ENCODE results near the gene TMEM204. TPM values are rescaled to one million over a fixed set of nuclear protein-coding genes. Genes with fewer than 3 reads are reported as not detected.

Gene TMEM204
- total and polyA plus RNA-seq, 10 of the 15 experiments (the other 5 are each of a cell fraction or from before 2014, with no cell fraction given), result 0.05 to 0.30 (median 0.18) TPM; not detected in 7

DNA sequence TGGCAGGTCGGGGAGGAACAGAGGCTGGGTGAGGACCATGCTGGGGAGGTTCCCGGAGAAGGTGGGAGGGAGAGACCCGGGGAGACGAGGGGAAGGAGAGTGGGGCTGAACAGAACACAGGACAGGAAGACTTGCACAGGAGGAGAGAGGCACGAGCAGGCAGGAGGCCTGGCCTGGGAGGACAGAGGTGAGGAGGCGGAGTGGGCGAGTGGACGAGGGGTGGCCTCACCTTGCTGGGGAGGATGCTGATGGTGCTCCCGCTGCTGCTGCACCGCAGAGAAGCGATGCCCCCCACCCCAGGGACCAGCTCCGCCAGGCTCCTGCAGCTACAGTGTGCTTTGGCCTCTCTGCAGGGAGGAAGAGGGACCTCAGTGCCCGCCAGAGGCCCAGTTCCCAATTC lies 34.5 kb downstream of the TMEM204 start:
- H4K20me1 ChIP-seq (ENCODE audit: control insufficient read depth, insufficient read depth), result no peaks in the 10 kb centered on the region
- BruUV-seq (replicated peaks), result no TSS peak
- ChIA-PET POLR2A (no interaction called here), CTCF (no interaction called here), SMC1A (ENCODE audit: uncharacterized antibody, unreplicated experiment) (no interaction called here), RAD21 (ENCODE audit: unreplicated experiment) (no interaction called here)
- intact Hi-C loops (cut with micrococcal nuclease; ENCODE audit: unreplicated experiment), result no loop called here
- no peak overlapping the region for H3K27ac ChIP-seq (ENCODE audit: control insufficient read depth, insufficient read depth)
- ATAC-seq, result no peak
- FAIRE-seq, result no peak
- H3K4me2 ChIP-seq (ENCODE audit: control insufficient read depth, insufficient read depth), result no peak overlapping the region
- H3K9ac ChIP-seq (ENCODE audit: control insufficient read depth, insufficient read depth, low read length), result no peak overlapping the region
- no peak overlapping the region for H3K4me3 ChIP-seq
- 46% methylated on average over 13 of the region's 13 CpGs for WGBS (ENCODE audit: insufficient coverage, insufficient replicate concordance, low lambda C conversion rate, missing lambda C conversion rate)
- no peaks in the 10 kb centered on the region for H3K79me2 ChIP-seq (ENCODE audit: control insufficient read depth, insufficient read depth, low read length)
- H3K9me3 ChIP-seq (replicated peaks; ENCODE audit: control insufficient read depth, insufficient read depth, low read length), result no peaks in the 10 kb centered on the region
- no peaks in the 10 kb centered on the region for H3K36me3 ChIP-seq (ENCODE audit: control insufficient read depth in 2 of 2, insufficient read depth in 2 of 2, low read length in 1 of 2)
- no peak overlapping the region for H2AFZ ChIP-seq (ENCODE audit: control insufficient read depth, low read depth, low read length)
- DNase-seq (ENCODE audit: low read depth, low spot score), result no peak
- no peaks in the 10 kb centered on the region for H3K27me3 ChIP-seq (replicated peaks in 1 of 2; ENCODE audit: control insufficient read depth in 2 of 2, insufficient read depth in 2 of 2, low read length in 1 of 2)
- in situ Hi-C loops (cut with MboI), result no loop called here
- H3K4me1 ChIP-seq (ENCODE audit: control insufficient read depth, insufficient read depth, low read length), result no peaks in the 10 kb centered on the region
- TF ChIP-seq SMAD5 (IDR thresholded peaks at IDR 0.05; ENCODE audit: low read depth), result no peak
- no peak for TF ChIP-seq IRF4 (IDR thresholded peaks at IDR 0.05; ENCODE audit: low read depth, low read length)
- TF ChIP-seq, protein P1, sequence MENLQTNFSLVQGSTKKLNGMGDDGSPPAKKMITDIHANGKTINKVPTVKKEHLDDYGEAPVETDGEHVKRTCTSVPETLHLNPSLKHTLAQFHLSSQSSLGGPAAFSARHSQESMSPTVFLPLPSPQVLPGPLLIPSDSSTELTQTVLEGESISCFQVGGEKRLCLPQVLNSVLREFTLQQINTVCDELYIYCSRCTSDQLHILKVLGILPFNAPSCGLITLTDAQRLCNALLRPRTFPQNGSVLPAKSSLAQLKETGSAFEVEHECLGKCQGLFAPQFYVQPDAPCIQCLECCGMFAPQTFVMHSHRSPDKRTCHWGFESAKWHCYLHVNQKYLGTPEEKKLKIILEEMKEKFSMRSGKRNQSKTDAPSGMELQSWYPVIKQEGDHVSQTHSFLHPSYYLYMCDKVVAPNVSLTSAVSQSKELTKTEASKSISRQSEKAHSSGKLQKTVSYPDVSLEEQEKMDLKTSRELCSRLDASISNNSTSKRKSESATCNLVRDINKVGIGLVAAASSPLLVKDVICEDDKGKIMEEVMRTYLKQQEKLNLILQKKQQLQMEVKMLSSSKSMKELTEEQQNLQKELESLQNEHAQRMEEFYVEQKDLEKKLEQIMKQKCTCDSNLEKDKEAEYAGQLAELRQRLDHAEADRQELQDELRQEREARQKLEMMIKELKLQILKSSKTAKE (IDR thresholded peaks at IDR 0.05; ENCODE audit: low read depth, poor library complexity, severe bottlenecking), result no peak
- no peak for TF ChIP-seq TAF1 (IDR thresholded peaks at IDR 0.05; ENCODE audit: borderline replicate concordance, low read depth, low read length)
- no peak for TF ChIP-seq CREM (IDR thresholded peaks at IDR 0.05; ENCODE audit: low read depth)
- TF ChIP-seq ZNF217 (IDR thresholded peaks at IDR 0.05), result no peak
- no peak for TF ChIP-seq MXI1 (IDR thresholded peaks at IDR 0.05; ENCODE audit: low read depth, low read length)
- TF ChIP-seq, protein P2, sequence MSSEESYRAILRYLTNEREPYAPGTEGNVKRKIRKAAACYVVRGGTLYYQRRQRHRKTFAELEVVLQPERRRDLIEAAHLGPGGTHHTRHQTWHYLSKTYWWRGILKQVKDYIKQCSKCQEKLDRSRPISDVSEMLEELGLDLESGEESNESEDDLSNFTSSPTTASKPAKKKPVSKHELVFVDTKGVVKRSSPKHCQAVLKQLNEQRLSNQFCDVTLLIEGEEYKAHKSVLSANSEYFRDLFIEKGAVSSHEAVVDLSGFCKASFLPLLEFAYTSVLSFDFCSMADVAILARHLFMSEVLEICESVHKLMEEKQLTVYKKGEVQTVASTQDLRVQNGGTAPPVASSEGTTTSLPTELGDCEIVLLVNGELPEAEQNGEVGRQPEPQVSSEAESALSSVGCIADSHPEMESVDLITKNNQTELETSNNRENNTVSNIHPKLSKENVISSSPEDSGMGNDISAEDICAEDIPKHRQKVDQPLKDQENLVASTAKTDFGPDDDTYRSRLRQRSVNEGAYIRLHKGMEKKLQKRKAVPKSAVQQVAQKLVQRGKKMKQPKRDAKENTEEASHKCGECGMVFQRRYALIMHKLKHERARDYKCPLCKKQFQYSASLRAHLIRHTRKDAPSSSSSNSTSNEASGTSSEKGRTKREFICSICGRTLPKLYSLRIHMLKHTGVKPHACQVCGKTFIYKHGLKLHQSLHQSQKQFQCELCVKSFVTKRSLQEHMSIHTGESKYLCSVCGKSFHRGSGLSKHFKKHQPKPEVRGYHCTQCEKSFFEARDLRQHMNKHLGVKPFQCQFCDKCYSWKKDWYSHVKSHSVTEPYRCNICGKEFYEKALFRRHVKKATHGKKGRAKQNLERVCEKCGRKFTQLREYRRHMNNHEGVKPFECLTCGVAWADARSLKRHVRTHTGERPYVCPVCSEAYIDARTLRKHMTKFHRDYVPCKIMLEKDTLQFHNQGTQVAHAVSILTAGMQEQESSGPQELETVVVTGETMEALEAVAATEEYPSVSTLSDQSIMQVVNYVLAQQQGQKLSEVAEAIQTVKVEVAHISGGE (CRISPR knock-in tag; IDR thresholded peaks at IDR 0.05), result no peak
- no peak for TF ChIP-seq ZSCAN29 (IDR thresholded peaks at IDR 0.05)
- TF ChIP-seq NRF1 (conservative IDR thresholded peaks at IDR 0.05; ENCODE audit: low read depth, low read length), result no peak
- TF ChIP-seq, protein P3, sequence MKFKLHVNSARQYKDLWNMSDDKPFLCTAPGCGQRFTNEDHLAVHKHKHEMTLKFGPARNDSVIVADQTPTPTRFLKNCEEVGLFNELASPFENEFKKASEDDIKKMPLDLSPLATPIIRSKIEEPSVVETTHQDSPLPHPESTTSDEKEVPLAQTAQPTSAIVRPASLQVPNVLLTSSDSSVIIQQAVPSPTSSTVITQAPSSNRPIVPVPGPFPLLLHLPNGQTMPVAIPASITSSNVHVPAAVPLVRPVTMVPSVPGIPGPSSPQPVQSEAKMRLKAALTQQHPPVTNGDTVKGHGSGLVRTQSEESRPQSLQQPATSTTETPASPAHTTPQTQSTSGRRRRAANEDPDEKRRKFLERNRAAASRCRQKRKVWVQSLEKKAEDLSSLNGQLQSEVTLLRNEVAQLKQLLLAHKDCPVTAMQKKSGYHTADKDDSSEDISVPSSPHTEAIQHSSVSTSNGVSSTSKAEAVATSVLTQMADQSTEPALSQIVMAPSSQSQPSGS (IDR thresholded peaks at IDR 0.05; ENCODE audit: low read length), result no peak
- no peak for TF ChIP-seq SPI1 (IDR thresholded peaks at IDR 0.05; ENCODE audit: borderline replicate concordance, insufficient read depth, low read depth, low read length)
- no peak for TF ChIP-seq KDM1A (IDR thresholded peaks at IDR 0.05; ENCODE audit: borderline replicate concordance)
- TF ChIP-seq, protein P4, sequence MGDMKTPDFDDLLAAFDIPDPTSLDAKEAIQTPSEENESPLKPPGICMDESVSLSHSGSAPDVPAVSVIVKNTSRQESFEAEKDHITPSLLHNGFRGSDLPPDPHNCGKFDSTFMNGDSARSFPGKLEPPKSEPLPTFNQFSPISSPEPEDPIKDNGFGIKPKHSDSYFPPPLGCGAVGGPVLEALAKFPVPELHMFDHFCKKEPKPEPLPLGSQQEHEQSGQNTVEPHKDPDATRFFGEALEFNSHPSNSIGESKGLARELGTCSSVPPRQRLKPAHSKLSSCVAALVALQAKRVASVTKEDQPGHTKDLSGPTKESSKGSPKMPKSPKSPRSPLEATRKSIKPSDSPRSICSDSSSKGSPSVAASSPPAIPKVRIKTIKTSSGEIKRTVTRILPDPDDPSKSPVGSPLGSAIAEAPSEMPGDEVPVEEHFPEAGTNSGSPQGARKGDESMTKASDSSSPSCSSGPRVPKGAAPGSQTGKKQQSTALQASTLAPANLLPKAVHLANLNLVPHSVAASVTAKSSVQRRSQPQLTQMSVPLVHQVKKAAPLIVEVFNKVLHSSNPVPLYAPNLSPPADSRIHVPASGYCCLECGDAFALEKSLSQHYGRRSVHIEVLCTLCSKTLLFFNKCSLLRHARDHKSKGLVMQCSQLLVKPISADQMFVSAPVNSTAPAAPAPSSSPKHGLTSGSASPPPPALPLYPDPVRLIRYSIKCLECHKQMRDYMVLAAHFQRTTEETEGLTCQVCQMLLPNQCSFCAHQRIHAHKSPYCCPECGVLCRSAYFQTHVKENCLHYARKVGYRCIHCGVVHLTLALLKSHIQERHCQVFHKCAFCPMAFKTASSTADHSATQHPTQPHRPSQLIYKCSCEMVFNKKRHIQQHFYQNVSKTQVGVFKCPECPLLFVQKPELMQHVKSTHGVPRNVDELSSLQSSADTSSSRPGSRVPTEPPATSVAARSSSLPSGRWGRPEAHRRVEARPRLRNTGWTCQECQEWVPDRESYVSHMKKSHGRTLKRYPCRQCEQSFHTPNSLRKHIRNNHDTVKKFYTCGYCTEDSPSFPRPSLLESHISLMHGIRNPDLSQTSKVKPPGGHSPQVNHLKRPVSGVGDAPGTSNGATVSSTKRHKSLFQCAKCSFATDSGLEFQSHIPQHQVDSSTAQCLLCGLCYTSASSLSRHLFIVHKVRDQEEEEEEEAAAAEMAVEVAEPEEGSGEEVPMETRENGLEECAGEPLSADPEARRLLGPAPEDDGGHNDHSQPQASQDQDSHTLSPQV (IDR thresholded peaks at IDR 0.05), result no peak
- TF ChIP-seq MYB (IDR thresholded peaks at IDR 0.05; ENCODE audit: borderline replicate concordance, low read depth, low read length), result no peak
